GM23338 (cell line): ENCODE results near the gene SLC25A12.

Experiments
- CREB1 ChIP-seq: fragments of 250-450 bp; sonication (Bioruptor Pico); IDR thresholded peaks from 2 replicates; pipeline ENCODE4 v1.5.0; 2020; ENCODE audit warnings: low read depth, mild to moderate bottlenecking, moderate library complexity
- CTCF ChIP-seq, 2 experiments: fragments of 200-600 bp in 1 of 2; sonication (generic) in 1 of 2; conservative IDR thresholded peaks; 2 replicates each; pipeline versions ENCODE4 v1.5.1 to v1.6.1; 2016 to 2017; ENCODE audit warnings: antibody characterized with exemption in 2 of 2, low read depth in 2 of 2, mild to moderate bottlenecking in 2 of 2, moderate library complexity in 1 of 2
- EZH2 ChIP-seq: fragments of 200-600 bp; sonication (generic); IDR thresholded peaks from one replicate; pipeline ENCODE4 v1.8.0; 2017; ENCODE audit warnings: antibody characterized with exemption, mild to moderate bottlenecking, low read depth; ENCODE audit not compliant: unreplicated experiment
- EZH2phosphoT487 ChIP-seq: fragments of 200-600 bp; sonication (generic); IDR thresholded peaks from one replicate; pipeline ENCODE4 v1.8.1; 2018; ENCODE audit warnings: antibody characterized with exemption; ENCODE audit not compliant: unreplicated experiment
- NANOG ChIP-seq: IDR thresholded peaks from 2 replicates; pipeline ENCODE4 v1.6.1; 2016; ENCODE audit warnings: antibody characterized with exemption, borderline replicate concordance
- POLR2AphosphoS5 ChIP-seq: IDR thresholded peaks from 2 replicates; pipeline ENCODE4 v1.6.1; 2016; ENCODE audit warnings: antibody characterized with exemption, low read depth
- REST ChIP-seq: IDR thresholded peaks from one replicate; pipeline ENCODE4 v1.6.1; 2018; ENCODE audit warnings: antibody characterized with exemption; ENCODE audit not compliant: unreplicated experiment
- STAT1 ChIP-seq: IDR thresholded peaks from one replicate; pipeline ENCODE4 v1.6.1; 2016; ENCODE audit warnings: antibody characterized with exemption; ENCODE audit not compliant: unreplicated experiment
- ZNF114 ChIP-seq: fragments of 250-450 bp; sonication (Bioruptor Pico); IDR thresholded peaks from 2 replicates; pipeline ENCODE4 v1.5.0; 2020; ENCODE audit warnings: mild to moderate bottlenecking, moderate library complexity
- ZNF331 ChIP-seq: fragments of 250-450 bp; sonication (Bioruptor Pico); IDR thresholded peaks from 2 replicates; pipeline ENCODE4 v1.5.0; 2020; ENCODE audit warnings: low read depth, mild to moderate bottlenecking, moderate library complexity

GRCh38 chr2:171880774-171881173 is 13.3 kb downstream of the SLC25A12 start:
- TF ChIP-seq CTCF (conservative IDR thresholded peaks at IDR 0.05; ENCODE audit: low read depth in 2 of 2) (no peak), POLR2AphosphoS5 (no peak), EZH2 (no peak), EZH2phosphoT487 (no peak), NANOG (no peak), CREB1 (CRISPR knock-in tag) (no peak), REST (no peak), STAT1 (no peak), ZNF114 (no peak), ZNF331 (no peak)
